Stimulated activated naive B cell treated with anti-CD40 and anti-IgM and Interleukin-4, amounts not matched to agents 10 μg/mL and 1 μg/mL and 100 μg/mL, for 72 hours (primary cell): ENCODE data around the gene IPCEF1.
A peak's percentile ranks its signal among the peaks of the same experiment; 100 is the strongest.

Experiments
- ATAC-seq, 2 donors: fragments of 150-1000 bp; cut with Tn5 transposase; replicated peaks; 2 replicates each; pipeline ENCODE4 v1.10.0; 2021; ENCODE audit warnings: moderate library complexity in 1 of 2
- DNase-seq: peaks from one replicate; pipeline ENCODE4 v3.0.0; 2021
- H3K27ac Mint-ChIP-seq: one replicate; pipeline ENCODE4 v1.8.0; 2022; ENCODE audit warnings: mild to moderate bottlenecking, mixed read lengths
- H3K27me3 Mint-ChIP-seq, 2 donors: one replicate each; pipeline ENCODE4 v1.8.0; 2022; ENCODE audit warnings: mixed read lengths in 2 of 2
- H3K36me3 Mint-ChIP-seq, 2 donors: one replicate each; pipeline ENCODE4 v1.8.0; 2022; ENCODE audit warnings: mixed read lengths in 2 of 2, mild to moderate bottlenecking in 1 of 2
- H3K4me1 Mint-ChIP-seq, 2 donors: one replicate each; pipeline ENCODE4 v1.8.0; 2022; ENCODE audit warnings: mixed read lengths in 2 of 2, mild to moderate bottlenecking in 1 of 2
- H3K4me3 Mint-ChIP-seq, 2 donors: one replicate each; pipeline ENCODE4 v1.8.0; 2022; ENCODE audit warnings: mild to moderate bottlenecking in 2 of 2, mixed read lengths in 2 of 2, moderate library complexity in 1 of 2
- H3K9me3 Mint-ChIP-seq, 2 donors: one replicate each; pipeline ENCODE4 v1.8.0; 2022; ENCODE audit warnings: mixed read lengths in 2 of 2, mild to moderate bottlenecking in 1 of 2

The IPCEF1 gene

DNA sequence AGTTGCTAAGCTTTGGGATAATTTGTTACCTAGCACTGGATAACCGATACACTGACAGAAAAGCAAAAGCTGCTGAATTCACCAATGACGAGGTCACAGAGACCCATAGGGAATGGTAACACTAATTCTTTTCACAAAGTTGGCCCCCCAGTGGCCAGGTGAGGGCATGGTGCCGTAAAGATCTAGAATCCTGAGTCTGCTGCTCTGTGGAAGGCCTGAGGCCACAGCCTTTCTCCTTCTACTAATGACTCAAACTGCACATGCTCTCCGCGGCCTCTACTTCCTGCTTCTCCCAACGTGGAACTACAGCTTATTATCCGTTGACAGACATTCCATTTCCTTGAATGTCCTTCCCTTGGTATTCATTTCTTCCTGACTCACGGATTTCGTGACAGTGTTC, 190.5 kb downstream of the IPCEF1 start:
- ATAC-seq (no peak), DNase-seq (no peak)
- Mint-ChIP-seq H3K9me3 (peaks cover 0 to 2% of the 10 kb centered on the region in 2 donors), H3K27ac (no peak overlapping the region), H3K4me1 (peaks cover 0 to 5% of the 10 kb centered on the region in 2 donors), H3K36me3 (no peaks in the 10 kb centered on the region), H3K27me3 (no peaks in the 10 kb centered on the region), H3K4me3 (no peak overlapping the region)

DNA sequence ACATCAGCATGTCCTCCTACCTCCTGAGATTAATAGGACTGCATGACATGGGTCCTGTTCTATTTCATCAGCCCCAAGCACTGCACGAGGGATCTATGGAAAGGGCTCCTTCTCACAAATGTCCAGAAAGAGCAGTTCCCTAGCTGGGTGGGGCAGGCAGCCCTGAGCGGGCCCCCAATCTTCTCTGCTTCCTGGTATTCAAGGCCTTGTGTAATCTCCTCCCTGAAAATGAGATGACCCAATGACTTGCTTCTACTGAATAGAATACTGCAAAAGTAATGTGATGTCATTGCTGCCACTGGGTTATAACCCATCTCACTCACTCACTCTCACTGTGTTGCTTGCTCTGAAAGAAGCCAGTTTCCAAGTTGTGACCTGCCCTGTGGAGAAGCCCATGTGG, 191.1 kb downstream of the IPCEF1 start:
- no peaks in the 10 kb centered on the region for H3K27me3 Mint-ChIP-seq
- no peak for DNase-seq
- H3K27ac Mint-ChIP-seq, result no peak overlapping the region
- peaks cover 0 to 2% of the 10 kb centered on the region in 2 donors for H3K9me3 Mint-ChIP-seq
- H3K4me1 Mint-ChIP-seq, result peaks cover 0 to 5% of the 10 kb centered on the region in 2 donors
- ATAC-seq, result no peak
- no peak overlapping the region for H3K4me3 Mint-ChIP-seq
- no peaks in the 10 kb centered on the region for H3K36me3 Mint-ChIP-seq

DNA sequence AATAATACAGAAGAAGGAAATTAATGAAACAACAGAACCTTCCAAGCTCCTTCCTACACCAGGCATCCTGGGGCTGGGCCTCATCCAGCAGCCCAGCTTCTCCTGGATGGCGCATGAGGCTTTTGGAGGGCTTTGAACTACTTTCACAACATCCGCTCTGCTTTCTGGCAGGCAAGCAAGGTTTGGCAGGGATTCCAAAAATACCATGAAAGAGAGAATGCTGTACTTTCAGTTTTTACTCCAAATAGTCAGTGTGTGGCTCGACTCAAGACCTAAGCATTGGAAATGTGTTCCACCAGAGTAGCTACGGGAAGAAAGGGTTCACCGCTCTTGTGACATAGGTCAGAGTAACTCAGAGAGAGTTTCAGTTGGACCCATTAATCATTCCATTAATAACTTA, 192.2 kb downstream of the IPCEF1 start:
- Mint-ChIP-seq H3K36me3 (no peaks in the 10 kb centered on the region), H3K27me3 (no peaks in the 10 kb centered on the region), H3K4me3 (no peak overlapping the region), H3K4me1 (peaks cover 0 to 2% of the 10 kb centered on the region in 2 donors), H3K9me3 (peaks cover 0 to 2% of the 10 kb centered on the region in 2 donors), H3K27ac (no peak overlapping the region)
- ATAC-seq (no peak), DNase-seq (no peak)

DNA sequence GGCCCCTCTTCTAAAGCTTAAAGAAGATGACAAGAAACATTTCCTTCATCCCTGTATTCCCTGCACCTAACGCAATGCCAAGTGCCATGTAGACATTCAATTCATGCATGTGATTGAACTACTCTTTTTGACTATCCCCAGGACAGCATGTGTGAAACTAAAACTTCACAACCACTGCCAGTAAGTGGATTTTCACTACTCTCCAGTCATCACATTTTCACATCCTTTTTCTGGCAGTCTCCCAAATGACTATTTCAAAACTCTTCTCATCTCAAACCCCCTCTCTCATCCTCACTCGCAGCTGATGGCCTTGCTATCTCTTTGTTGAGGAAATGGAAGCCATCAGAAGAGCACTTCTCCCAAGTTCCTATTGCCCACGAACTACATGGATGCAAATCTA, 194.9 kb downstream of the IPCEF1 start:
- DNase-seq (no peak), ATAC-seq (peak; percentile 77 to 83)
- H3K27ac Mint-ChIP-seq, result no peak overlapping the region
- H3K9me3 Mint-ChIP-seq, result peaks cover 0 to 2% of the 10 kb centered on the region in 2 donors
- no peaks in the 10 kb centered on the region for H3K27me3 Mint-ChIP-seq
- H3K4me1 Mint-ChIP-seq, result peaks cover 3 to 14% of the 10 kb centered on the region in 2 donors
- H3K4me3 Mint-ChIP-seq, result no peak overlapping the region
- no peaks in the 10 kb centered on the region for H3K36me3 Mint-ChIP-seq

DNA sequence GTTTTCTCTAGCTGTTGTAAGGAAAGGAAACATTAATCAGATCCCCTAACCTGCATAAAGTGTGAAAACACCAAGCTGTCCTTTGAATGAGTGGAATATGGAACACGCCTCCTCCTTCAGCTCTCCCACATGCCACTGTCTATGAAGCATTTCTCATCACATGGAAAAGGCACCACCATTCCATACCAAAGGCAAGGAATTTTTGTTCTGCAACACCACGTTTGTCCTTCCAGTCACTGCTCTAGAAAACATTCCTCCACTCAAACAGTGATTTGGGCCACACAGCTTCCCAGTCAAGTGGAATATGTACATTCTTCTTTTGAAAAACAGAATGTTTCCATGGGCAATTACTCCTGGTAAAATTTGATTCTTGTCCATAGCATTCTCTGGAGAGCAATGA, 197.5 kb downstream of the IPCEF1 start:
- Mint-ChIP-seq H3K9me3 (no peaks in the 10 kb centered on the region), H3K27me3 (no peaks in the 10 kb centered on the region), H3K4me1 (peaks cover 11 to 25% of the 10 kb centered on the region in 2 donors), H3K4me3 (no peak overlapping the region), H3K27ac (no peak overlapping the region), H3K36me3 (no peaks in the 10 kb centered on the region)
- ATAC-seq (no peak), DNase-seq (no peak)

DNA sequence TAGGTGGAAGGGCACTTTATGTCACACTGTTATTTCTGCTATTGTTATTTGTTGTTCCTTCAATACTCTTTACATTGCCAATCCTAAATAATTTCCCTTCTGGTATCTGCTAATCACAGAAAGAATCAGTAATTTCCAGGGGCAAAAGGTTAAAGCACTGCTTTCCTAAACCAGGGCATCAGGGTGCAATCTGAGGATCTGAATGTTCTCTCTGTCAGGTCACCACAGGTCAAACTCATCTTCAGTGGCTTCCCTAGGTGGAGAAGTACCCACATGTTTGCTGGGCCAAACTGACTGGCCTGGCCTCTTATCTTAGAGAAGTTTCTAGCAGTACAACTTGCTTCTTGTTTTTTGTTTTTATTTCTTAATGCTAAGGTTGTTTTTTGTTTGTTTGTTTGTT, 198.9 kb downstream of the IPCEF1 start:
- H3K4me1 Mint-ChIP-seq, result peaks cover 11 to 25% of the 10 kb centered on the region in 2 donors
- no peaks in the 10 kb centered on the region for H3K36me3 Mint-ChIP-seq
- H3K27me3 Mint-ChIP-seq, result peaks cover 3 to 9% of the 10 kb centered on the region in 2 donors

DNA sequence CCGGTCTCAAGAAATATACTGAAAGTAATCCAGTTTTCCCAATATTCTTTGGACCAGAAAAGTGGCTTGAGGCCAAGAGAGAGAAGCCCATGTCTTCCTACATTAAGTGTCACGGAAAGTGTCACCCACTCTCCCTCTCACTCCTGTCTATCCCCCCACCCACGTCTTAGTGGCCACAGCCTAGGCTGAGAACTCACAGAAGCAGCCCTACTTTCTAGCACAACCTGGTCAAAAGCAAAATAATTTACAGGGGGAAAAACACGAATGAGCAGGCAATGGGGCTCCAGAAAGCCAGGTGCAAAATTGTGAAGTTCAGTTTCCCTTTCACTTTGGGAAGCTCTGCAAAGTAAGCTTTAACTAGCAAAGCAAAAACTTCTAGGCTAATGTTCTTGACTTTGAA, 199.5 kb downstream of the IPCEF1 start:
- H3K9me3 Mint-ChIP-seq, result no peaks in the 10 kb centered on the region
- H3K4me3 Mint-ChIP-seq, result peak overlapping the region; percentile 48 to 64
- no peak for DNase-seq
- no peaks in the 10 kb centered on the region for H3K36me3 Mint-ChIP-seq
- peaks cover 11 to 25% of the 10 kb centered on the region in 2 donors for H3K4me1 Mint-ChIP-seq
- no peak overlapping the region for H3K27ac Mint-ChIP-seq
- ATAC-seq, result peak; percentile 30
- H3K27me3 Mint-ChIP-seq, result peaks cover 3 to 9% of the 10 kb centered on the region in 2 donors

More for the DNA sequence above, 198.9 kb downstream of the IPCEF1 start:
- no peak for ATAC-seq
- no peak for DNase-seq
- no peaks in the 10 kb centered on the region for H3K9me3 Mint-ChIP-seq
- H3K27ac Mint-ChIP-seq, result no peak overlapping the region
- H3K4me3 Mint-ChIP-seq, result peak overlapping the region in 1 of 2 donors; percentile 16

DNA sequence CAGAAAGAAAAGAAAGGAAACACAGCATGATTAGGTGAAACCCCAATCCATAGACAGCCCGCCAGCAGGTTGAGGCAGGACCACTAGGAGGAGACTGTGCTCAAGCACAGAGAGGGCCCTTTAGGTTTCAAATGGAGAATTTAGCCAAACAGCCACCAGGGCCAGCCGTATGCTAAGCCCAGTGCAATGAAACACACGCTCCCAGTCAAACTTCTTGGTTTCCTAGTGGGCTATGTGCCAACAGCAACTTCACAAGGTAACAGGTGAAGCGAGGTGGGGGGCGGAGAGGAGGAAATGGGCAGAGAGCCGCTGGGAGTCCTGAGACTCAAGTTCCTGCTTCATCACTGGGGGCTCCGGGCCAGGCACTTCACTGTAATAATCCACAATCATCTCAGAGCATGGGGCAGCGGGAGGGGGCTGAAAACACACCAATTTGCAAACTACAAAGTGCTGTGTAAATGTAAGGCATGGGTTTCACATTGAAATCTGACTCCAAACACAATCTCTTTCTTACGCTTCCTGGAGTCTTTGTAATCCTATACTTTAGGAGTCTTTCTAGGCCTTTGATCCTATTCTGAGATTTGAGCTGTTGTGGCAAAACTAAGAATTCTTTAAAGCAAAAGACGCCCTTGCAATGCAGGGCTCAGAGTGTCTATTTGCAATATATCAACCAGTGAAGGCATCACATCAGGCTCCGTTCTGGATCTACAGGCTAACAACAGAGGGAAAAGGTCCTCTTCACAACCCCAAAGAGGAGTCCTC, 200.3 kb downstream of the IPCEF1 start:
- ATAC-seq, result peak; percentile 94 to 96
- peaks cover 11 to 25% of the 10 kb centered on the region in 2 donors for H3K4me1 Mint-ChIP-seq
- no peak overlapping the region for H3K27ac Mint-ChIP-seq
- no peaks in the 10 kb centered on the region for H3K36me3 Mint-ChIP-seq
- H3K4me3 Mint-ChIP-seq, result peak overlapping the region; percentile 14 to 64
- H3K9me3 Mint-ChIP-seq, result no peaks in the 10 kb centered on the region
- DNase-seq, result peak; percentile 23
- H3K27me3 Mint-ChIP-seq, result peaks cover 3 to 9% of the 10 kb centered on the region in 2 donors

DNA sequence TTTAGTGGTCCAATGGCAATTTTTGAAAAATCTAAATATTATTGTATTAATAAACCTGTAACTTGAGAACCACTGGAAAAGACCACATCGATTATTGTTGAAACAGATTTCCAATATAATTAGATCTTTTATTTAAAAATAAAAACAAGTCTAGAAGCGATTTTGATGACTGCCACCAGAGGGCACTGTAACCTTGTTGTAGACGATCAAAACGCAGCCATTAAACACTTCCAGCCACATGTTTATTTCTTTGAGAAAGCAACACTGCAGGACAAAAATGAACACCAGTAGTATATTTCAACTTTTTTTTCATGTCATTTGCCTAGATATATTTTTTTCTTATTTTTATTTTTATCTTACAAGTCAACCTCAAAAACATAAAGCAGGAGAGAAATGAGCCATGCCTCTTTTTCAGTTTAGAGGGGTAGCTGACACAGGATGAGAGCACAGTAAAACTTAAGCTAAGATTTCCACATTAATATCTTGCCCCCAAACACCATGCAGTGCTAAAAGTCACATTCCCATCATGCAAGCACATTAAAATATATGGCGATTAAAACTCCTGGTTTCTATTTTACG, 202.1 kb downstream of the IPCEF1 start:
- Mint-ChIP-seq H3K4me1 (peaks cover 11 to 25% of the 10 kb centered on the region in 2 donors), H3K4me3 (no peak overlapping the region), H3K27ac (no peak overlapping the region), H3K27me3 (peaks cover 7 to 9% of the 10 kb centered on the region in 2 donors), H3K36me3 (no peaks in the 10 kb centered on the region), H3K9me3 (no peaks in the 10 kb centered on the region)
- ATAC-seq (no peak), DNase-seq (no peak)

DNA sequence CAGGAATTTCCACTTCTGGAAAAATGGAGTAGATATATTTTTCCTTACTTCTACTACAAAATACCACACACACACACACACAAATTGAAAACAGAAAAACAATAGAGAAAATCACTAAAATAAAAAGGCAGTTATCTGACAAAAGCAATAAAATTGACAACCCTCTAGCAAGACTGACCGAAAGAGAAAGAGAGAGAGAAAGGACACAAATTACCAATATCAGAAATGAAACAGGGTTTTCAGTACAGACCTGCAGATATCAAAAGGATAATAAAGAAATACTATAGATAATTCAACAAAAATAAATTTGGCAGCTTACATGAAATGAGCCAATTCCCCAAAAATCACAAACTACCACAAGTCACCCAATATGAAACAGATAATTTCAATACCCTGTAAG, 212.8 kb downstream of the IPCEF1 start:
- Mint-ChIP-seq H3K36me3 (no peaks in the 10 kb centered on the region), H3K4me3 (no peak overlapping the region), H3K4me1 (no peaks in the 10 kb centered on the region), H3K9me3 (no peaks in the 10 kb centered on the region), H3K27ac (no peak overlapping the region), H3K27me3 (peaks cover 3 to 21% of the 10 kb centered on the region in 2 donors)
- no peak for DNase-seq
- ATAC-seq, result no peak

DNA sequence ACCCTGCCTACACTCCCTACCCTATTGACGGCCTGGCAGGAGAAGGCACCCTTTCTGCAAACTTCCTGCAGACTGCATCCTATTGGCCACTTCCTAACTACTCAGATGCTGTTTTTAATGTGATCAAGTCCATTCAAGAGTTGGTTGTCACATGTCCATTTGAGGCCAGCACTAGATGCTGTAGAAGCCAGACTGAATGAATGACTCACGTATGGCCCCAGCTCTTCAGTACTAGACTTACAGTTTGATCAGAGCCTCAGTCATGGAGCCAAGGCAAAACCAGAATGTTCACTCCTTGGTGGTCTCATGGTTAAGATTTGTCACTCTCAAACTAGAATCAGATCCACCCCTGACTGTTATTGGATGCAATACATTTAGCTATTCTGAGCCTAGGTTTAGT, 215.9 kb downstream of the IPCEF1 start:
- Mint-ChIP-seq H3K36me3 (no peaks in the 10 kb centered on the region), H3K9me3 (no peaks in the 10 kb centered on the region), H3K4me3 (no peak overlapping the region), H3K4me1 (no peaks in the 10 kb centered on the region), H3K27ac (no peak overlapping the region), H3K27me3 (peaks cover 0 to 15% of the 10 kb centered on the region in 2 donors)
- no peak for DNase-seq
- no peak for ATAC-seq

DNA sequence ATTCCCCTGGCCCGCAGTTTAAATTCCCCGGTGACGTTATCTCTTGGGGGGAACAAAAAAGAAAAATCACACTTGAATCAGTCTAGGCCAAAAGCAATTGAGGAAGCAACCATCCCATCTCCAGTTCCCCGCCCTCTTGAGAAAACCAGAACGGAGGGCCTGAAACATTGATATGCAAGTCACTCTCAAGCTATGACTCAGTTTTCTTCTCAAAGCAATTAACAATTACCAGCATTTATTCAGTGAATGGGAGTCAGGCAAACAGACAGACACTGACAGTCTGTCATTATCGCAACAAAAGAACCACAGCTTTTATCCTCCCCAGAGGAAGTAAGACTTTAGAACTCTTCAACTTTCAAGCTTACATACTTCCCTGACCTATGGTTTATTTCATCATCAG, 216.7 kb downstream of the IPCEF1 start:
- no peak overlapping the region for H3K27ac Mint-ChIP-seq
- H3K4me3 Mint-ChIP-seq, result no peak overlapping the region
- ATAC-seq (no peak), DNase-seq (no peak)
- H3K27me3 Mint-ChIP-seq, result peaks cover 0 to 15% of the 10 kb centered on the region in 2 donors
- no peaks in the 10 kb centered on the region for H3K9me3 Mint-ChIP-seq
- no peaks in the 10 kb centered on the region for H3K36me3 Mint-ChIP-seq
- no peaks in the 10 kb centered on the region for H3K4me1 Mint-ChIP-seq

DNA sequence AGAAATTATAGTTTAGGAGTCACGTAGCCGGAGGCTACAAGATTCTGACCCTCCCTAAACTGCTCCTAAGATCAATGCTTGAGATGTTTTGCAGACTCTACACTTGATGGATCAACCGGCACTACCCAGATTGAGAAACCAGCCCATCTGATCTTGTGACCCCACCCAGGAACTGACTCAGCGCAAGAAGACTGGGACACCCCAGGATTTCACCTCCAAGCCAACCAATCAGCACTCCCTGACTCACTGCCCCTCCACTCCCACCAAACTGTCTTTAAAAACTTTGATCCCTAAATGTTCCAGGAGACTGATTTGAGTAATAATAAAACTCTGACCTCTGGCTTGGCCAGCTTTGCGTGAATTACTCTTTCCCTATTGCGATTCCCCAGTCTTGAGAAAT, 217.8 kb downstream of the IPCEF1 start:
- Mint-ChIP-seq H3K36me3 (no peaks in the 10 kb centered on the region), H3K27me3 (peaks cover 0 to 14% of the 10 kb centered on the region in 2 donors), H3K9me3 (no peaks in the 10 kb centered on the region), H3K4me3 (no peak overlapping the region), H3K4me1 (no peaks in the 10 kb centered on the region), H3K27ac (no peak overlapping the region)
- DNase-seq (no peak), ATAC-seq (no peak)

DNA sequence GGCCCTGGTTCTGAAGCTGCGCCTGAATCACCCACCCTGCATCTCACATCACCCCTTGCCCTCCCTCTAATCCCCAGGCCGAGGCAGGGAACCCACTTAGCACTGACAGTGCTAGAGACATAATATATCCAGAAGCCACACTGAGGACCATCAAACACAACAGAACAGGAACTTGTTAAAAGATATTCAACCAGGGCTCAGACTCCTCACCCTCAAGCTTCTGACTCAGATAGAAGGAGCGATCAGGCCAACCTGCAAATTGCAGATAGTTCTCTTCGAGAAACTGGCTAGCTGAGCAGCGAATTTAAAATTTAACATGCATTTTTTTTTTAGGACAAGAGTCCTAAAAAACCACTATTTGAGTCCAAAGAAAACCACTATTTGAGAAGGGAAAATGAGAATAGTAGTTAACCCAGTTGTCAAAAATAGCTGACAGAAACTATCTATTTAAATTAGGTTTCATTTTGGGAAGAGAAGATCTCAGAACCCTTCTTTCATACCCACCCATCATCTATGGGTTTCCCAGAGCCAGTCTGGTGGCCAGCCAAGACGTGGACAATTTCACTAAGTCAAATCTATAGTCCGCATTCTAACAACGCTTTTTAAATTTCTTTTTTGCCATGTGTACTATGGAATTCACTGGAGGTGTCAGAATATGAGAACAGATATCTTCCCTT, 222.0 kb downstream of the IPCEF1 start:
- no peaks in the 10 kb centered on the region for H3K4me1 Mint-ChIP-seq
- no peaks in the 10 kb centered on the region for H3K36me3 Mint-ChIP-seq
- peaks cover 0 to 4% of the 10 kb centered on the region in 2 donors for H3K27me3 Mint-ChIP-seq
- no peak overlapping the region for H3K27ac Mint-ChIP-seq
- H3K9me3 Mint-ChIP-seq, result no peaks in the 10 kb centered on the region
- no peak overlapping the region for H3K4me3 Mint-ChIP-seq
- no peak for DNase-seq
- ATAC-seq, result no peak

DNA sequence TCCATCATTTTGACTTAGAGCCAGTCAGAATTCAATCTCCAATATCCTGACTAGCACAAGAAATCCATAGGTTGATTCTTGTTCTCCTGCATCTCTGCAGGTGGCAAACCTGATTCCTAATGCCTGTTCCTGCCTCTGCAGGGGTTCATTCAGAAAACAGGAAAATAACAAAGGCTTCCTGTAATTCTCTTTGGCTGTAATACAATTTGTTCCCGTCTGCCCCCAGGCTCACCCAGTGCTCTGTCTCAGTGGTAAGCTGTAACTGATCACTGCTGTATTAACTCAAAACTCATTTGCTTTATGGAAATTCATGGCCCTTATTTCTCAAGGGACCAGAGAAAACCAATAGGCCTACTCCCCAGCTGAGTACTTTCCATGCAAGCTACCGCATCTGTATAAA, 228.9 kb downstream of the IPCEF1 start:
- Mint-ChIP-seq H3K27me3 (no peaks in the 10 kb centered on the region), H3K4me1 (peaks cover 2 to 6% of the 10 kb centered on the region in 2 donors), H3K36me3 (no peaks in the 10 kb centered on the region), H3K9me3 (peaks cover 2% of the 10 kb centered on the region in 2 donors), H3K4me3 (no peak overlapping the region), H3K27ac (no peak overlapping the region)
- DNase-seq (no peak), ATAC-seq (no peak)
